OCI-LY3 (cell line): ENCODE measurements around the gene PREP.

Experiments
- H2AFZ ChIP-seq: fragments of 200-600, 300-600 bp; shearing (Covaris generic); 2 replicates; pipeline ENCODE4 v1.6.0; 2014; ENCODE audit warnings: antibody characterized with exemption, low read depth, low read length
- H3K27ac ChIP-seq: fragments of 200-600, 300-600 bp; sonication (generic); 2 replicates; pipeline ENCODE4 v1.5.1; 2014; ENCODE audit warnings: mild to moderate bottlenecking, low read length, moderate library complexity, mixed read lengths
- H3K27me3 ChIP-seq: fragments of 200-600, 300-600 bp; sonication (generic); 2 replicates; pipeline ENCODE4 v1.6.1; 2014; ENCODE audit warnings: low read depth, low read length, mixed read lengths
- H3K36me3 ChIP-seq: fragments of 200-600, 300-600 bp; sonication (generic); replicated peaks from 2 replicates; pipeline ENCODE3; 2014; ENCODE audit warnings: low read depth, low read length, mixed read lengths
- H3K4me1 ChIP-seq: fragments of 300-600, 200-600 bp; sonication (generic); 2 replicates; pipeline ENCODE4 v1.6.1; 2014; ENCODE audit warnings: low read length, mixed read lengths
- H3K4me2 ChIP-seq: fragments of 200-600, 300-600 bp; sonication (generic); 2 replicates; pipeline ENCODE4 v1.6.1; 2014; ENCODE audit warnings: low read length, mixed read lengths
- H3K4me3 ChIP-seq: fragments of 300-600, 200-600 bp; sonication (generic); 2 replicates; pipeline ENCODE4 v1.5.1; 2014; ENCODE audit warnings: antibody characterized with exemption, mild to moderate bottlenecking, low read length, moderate library complexity
- H3K79me2 ChIP-seq: fragments of 300-600, 200-600 bp; shearing (Covaris generic); 2 replicates; pipeline ENCODE4 v1.6.1; 2014; ENCODE audit warnings: mild to moderate bottlenecking, low read length, mixed read lengths
- H3K9ac ChIP-seq: fragments of 300-600, 200-600 bp; shearing (Covaris generic); 2 replicates; pipeline ENCODE4 v1.6.0; 2014; ENCODE audit warnings: mild to moderate bottlenecking, low read length, moderate library complexity
- H3K9me3 ChIP-seq: fragments of 200-600, 300-600 bp; shearing (Covaris generic); 2 replicates; pipeline ENCODE4 v1.6.1; 2014; ENCODE audit warnings: low read length, mixed read lengths; ENCODE audit not compliant: insufficient read depth
- H4K20me1 ChIP-seq: fragments of 200-600, 300-600 bp; sonication (generic); 2 replicates; pipeline ENCODE4 v1.6.1; 2016; ENCODE audit warnings: low read length, mixed read lengths; ENCODE audit not compliant: insufficient read depth
- EZH2phosphoT487 ChIP-seq: fragments of 200-600 bp; shearing (Covaris generic); IDR thresholded peaks from 2 replicates; pipeline ENCODE4 v1.6.1; 2018; ENCODE audit warnings: antibody characterized with exemption, mixed run types, low read depth
- TF ChIP-seq, protein P1 (sequence below): fragments of 200-600, 300-600 bp; sonication (generic); IDR thresholded peaks from 2 replicates; pipeline ENCODE4 v1.5.1; 2014; ENCODE audit warnings: antibody characterized with exemption, low read length, low read depth

The PREP gene

DNA sequence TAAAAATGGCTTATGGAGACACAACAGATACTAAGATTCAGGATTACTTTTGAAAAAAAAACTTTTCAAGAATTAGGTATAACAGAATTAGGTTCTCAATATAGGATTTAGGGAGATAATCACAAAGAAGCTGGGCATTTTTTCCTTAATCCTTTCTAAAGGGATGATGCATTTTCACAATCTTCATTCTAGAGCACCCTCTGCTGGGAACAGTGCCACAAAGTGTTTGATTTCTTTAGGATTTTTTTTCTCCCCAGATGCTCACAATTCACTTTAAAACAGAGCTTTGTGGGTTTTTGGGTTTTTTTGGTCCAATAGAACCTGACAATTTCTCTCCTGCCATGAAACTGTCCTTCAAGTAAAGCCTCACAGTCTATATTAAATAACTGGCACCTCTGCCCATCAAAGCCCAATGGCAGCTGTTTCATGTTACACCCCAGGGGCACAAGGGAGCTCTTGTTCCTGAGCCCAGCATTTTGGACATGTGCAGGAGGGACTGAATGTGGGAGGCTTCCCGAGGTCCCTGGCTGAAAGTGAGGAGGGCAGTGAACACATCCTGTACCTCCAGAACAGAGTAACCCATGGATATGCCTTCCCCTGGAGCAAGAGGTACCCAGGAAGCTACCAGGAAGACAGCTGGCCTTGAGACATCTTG, 39.7 kb downstream of the PREP start:
- Histone ChIP-seq H3K4me2 (no peak overlapping the region), H3K4me3 (no peak overlapping the region), H3K36me3 (peaks cover 15% of the 10 kb centered on the region)

DNA sequence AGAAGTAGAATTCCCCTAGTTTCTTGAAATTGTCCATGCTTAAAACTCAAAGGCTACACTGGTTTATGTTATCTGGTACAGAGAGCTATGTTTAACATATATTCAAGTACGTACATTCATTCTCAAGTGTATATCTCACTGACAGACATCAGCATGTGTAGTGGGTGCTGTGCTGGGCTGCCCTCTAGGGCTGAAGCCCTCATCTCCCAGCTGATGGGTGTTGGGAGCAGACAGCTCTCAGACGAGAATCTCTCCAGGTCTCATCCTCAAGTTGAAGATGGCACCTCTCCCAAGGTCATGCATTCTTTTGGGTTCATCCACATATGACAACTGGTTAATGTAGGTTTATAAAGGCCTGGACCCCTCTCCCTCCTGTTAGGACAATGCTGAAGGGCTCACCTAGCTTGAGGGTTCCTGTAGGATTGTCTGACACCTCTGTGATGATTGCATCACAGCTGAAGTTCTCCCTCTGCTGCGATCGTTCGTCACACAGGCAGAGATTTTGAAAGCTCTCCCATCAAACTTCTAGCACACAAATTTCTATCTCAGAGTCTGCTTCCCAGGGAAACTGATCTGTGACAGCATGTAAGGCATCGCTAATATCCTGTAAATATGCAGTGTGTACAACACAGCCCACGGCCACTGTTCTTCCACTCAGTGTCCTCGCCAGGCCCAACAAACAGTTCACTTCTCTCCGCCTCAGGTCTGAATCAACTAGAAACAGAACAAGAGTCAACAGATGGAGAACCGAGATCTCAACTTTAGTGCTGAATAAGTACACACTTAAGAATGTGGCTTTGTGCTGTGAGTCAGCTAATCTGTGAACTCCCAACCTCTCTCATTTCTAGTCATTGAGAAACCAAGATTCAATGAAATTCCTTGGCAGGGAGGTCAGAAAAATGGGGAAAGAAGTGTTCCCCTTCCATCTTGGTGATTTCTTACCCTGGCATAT, 43.2 kb downstream of the PREP start:
- Histone ChIP-seq H3K36me3 (peaks cover 28% of the 10 kb centered on the region), H3K9ac (no peak overlapping the region), H2AFZ (no peak overlapping the region), H3K27me3 (no peaks in the 10 kb centered on the region), H4K20me1 (no peaks in the 10 kb centered on the region), H3K4me3 (no peak overlapping the region), H3K9me3 (no peaks in the 10 kb centered on the region), H3K79me2 (no peaks in the 10 kb centered on the region), H3K27ac (no peak overlapping the region), H3K4me1 (peaks cover 11% of the 10 kb centered on the region), H3K4me2 (peak overlapping the region; percentile 3; the same call in 1 of the 2 replicates)
- TF ChIP-seq EZH2phosphoT487: no peak
- TF ChIP-seq, protein P1, sequence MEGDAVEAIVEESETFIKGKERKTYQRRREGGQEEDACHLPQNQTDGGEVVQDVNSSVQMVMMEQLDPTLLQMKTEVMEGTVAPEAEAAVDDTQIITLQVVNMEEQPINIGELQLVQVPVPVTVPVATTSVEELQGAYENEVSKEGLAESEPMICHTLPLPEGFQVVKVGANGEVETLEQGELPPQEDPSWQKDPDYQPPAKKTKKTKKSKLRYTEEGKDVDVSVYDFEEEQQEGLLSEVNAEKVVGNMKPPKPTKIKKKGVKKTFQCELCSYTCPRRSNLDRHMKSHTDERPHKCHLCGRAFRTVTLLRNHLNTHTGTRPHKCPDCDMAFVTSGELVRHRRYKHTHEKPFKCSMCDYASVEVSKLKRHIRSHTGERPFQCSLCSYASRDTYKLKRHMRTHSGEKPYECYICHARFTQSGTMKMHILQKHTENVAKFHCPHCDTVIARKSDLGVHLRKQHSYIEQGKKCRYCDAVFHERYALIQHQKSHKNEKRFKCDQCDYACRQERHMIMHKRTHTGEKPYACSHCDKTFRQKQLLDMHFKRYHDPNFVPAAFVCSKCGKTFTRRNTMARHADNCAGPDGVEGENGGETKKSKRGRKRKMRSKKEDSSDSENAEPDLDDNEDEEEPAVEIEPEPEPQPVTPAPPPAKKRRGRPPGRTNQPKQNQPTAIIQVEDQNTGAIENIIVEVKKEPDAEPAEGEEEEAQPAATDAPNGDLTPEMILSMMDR: no peak

More for the DNA sequence above, 39.7 kb downstream of the PREP start:
- Histone ChIP-seq H3K4me1 (peaks cover 11% of the 10 kb centered on the region), H3K9ac (no peak overlapping the region), H3K9me3 (no peaks in the 10 kb centered on the region), H3K79me2 (no peaks in the 10 kb centered on the region), H4K20me1 (no peaks in the 10 kb centered on the region), H3K27me3 (no peaks in the 10 kb centered on the region), H2AFZ (no peak overlapping the region), H3K27ac (no peak overlapping the region)
- TF ChIP-seq EZH2phosphoT487: no peak
- TF ChIP-seq, protein P1: peak; percentile 37

DNA sequence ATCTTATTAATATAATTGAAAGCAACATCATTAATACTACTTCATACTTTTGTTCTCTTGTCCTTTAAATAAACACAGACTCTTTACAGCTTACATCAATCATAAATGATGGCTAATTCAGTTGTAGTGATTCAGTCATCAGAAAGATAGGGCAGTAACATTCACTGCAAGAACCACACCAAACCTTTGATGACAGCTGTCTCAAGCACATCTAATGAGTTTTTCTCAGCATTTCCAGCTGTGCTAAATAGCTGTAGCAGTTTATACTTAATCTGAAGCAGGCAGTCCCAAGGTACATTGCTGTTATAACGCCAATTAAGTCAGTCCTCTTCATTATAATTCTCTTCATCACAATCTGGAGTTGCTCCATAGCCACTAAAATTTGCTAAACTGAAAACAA, 45.7 kb downstream of the PREP start:
- Histone ChIP-seq H3K9me3 (no peaks in the 10 kb centered on the region), H3K4me1 (peaks cover 11% of the 10 kb centered on the region), H3K9ac (no peak overlapping the region), H3K79me2 (no peaks in the 10 kb centered on the region), H3K4me3 (no peak overlapping the region), H2AFZ (no peak overlapping the region), H3K4me2 (no peak overlapping the region), H4K20me1 (no peaks in the 10 kb centered on the region), H3K27ac (no peak overlapping the region), H3K36me3 (peaks cover 28% of the 10 kb centered on the region), H3K27me3 (no peaks in the 10 kb centered on the region)
- TF ChIP-seq EZH2phosphoT487: no peak
- TF ChIP-seq, protein P1: no peak

DNA sequence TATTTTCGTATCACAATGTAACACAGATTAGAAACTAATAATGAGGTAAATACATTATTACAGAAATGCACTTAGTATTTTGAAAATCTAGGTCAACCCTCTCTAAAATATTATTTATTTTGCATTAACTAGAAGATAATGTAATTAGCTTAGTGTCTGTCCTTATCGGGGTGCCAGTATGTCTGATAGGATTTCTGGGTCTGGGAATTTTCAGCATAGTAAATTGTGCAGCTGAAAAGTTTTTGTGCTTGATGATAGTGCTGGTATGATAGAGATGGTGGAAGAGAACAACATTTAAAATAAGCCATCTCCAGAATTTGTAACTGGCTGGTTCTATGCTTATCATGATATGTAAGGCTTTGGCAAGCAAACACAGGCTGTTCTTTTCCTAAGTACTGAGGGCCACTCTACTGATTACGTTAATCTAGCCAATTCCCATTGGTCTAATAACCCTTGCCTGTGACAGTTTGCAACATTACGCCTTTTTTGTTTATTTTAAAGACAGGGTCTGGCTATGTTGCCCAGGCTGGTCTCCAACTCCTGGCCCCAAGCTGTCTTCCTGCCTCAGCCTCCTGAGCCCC, 50.8 kb downstream of the PREP start:
- H3K27me3 ChIP-seq: no peaks in the 10 kb centered on the region
- H3K27ac ChIP-seq: no peak overlapping the region
- H3K4me3 ChIP-seq: no peak overlapping the region
- no peak overlapping the region for H3K9ac ChIP-seq
- no peaks in the 10 kb centered on the region for H3K79me2 ChIP-seq
- H2AFZ ChIP-seq: no peak overlapping the region
- H3K4me1 ChIP-seq: no peaks in the 10 kb centered on the region
- no peak overlapping the region for H3K4me2 ChIP-seq
- peaks cover 14% of the 10 kb centered on the region for H3K36me3 ChIP-seq
- no peak for TF ChIP-seq EZH2phosphoT487
- TF ChIP-seq, protein P1: no peak
- H4K20me1 ChIP-seq: no peaks in the 10 kb centered on the region
- H3K9me3 ChIP-seq: no peaks in the 10 kb centered on the region
